GM12878 (cell line): ENCODE data around the gene SV2B. TPM values are rescaled to one million over a fixed set of nuclear protein-coding genes. Genes with fewer than 3 reads are reported as not detected.
"Not testable (repeated sequence)": the region's sequence is repeated elsewhere in the genome, so short reads cannot be mapped to it uniquely, and the experiment has no call there.

Source experiments
- ATAC-seq: fragments of 200-7000 bp; cut with Tn5 transposase; 3 replicates; pipeline ENCODE4 v1.9.1; 2020; ENCODE audit warnings: mild to moderate bottlenecking, moderate library complexity
- BruUV-seq: library from RNA; stranded (reverse); fragments of 400-500 nt; replicated peaks from 2 replicates; lab custom pipeline; 2021; lab: Mats Ljungman, UMichigan
- CTCF ChIA-PET: fragments of 300-600 bp; sonication (Branson Sonifier 250); formaldehyde crosslinking; extraction: SDS; loops from one replicate; lab custom pipeline; 2021; ENCODE audit warnings: inconsistent platforms; lab: Yijun Ruan, JAX
- POLR2A ChIA-PET: fragments of 350-600 bp; formaldehyde crosslinking; extraction: SDS; loops from one replicate; lab custom pipeline; 2021; ENCODE audit warnings: inconsistent platforms; lab: Charles Lee
- RAD21 ChIA-PET: fragments of 300-600 bp; sonication (Branson Sonifier 250); formaldehyde crosslinking; loops from one replicate; lab custom pipeline; 2023; ENCODE audit warnings: antibody characterized with exemption; ENCODE audit not compliant: unreplicated experiment; lab: Charles Lee
- SMC1A ChIA-PET: fragments of 300-600 bp; sonication (Branson Sonifier 250); formaldehyde crosslinking; loops from one replicate; lab custom pipeline; 2023; ENCODE audit not compliant: unreplicated experiment, uncharacterized antibody; lab: Charles Lee
- DNase-seq: peaks from one replicate; pipeline ENCODE4 v3.0.0-alpha.2; 2011; ENCODE audit warnings: low read depth, low spot score
- FAIRE-seq: peaks from 3 replicates; lab custom pipeline; 2011; peaks lifted over from hg19 to GRCh38; lab: Jason Lieb, UNC
- H2AFZ ChIP-seq: 2 replicates; pipeline ENCODE4 v1.6.0; 2011; ENCODE audit warnings: low read depth, low read length, control low read depth; ENCODE audit not compliant: control insufficient read depth
- H3K27ac ChIP-seq: 2 replicates; pipeline ENCODE4 v1.5.1; 2011; ENCODE audit warnings: control low read depth; ENCODE audit not compliant: control insufficient read depth, insufficient read depth
- H3K27me3 ChIP-seq, 2 experiments: replicated peaks in 1 of 2; 2 replicates each; pipeline versions ENCODE4 v1.6.0 to v1.6.1; 2011; ENCODE audit warnings: low read length in 1 of 2; ENCODE audit not compliant: control insufficient read depth in 2 of 2, insufficient read depth in 2 of 2
- H3K36me3 ChIP-seq, 2 experiments: 2 replicates each; pipeline ENCODE4 v1.5.1; 2011; ENCODE audit warnings: low read length in 1 of 2; ENCODE audit not compliant: control insufficient read depth in 2 of 2, insufficient read depth in 2 of 2
- H3K4me1 ChIP-seq: 2 replicates; pipeline ENCODE4 v1.6.1; 2011; ENCODE audit warnings: mild to moderate bottlenecking, low read length, moderate library complexity, mixed read lengths; ENCODE audit not compliant: control insufficient read depth, insufficient read depth
- H3K4me2 ChIP-seq: 2 replicates; pipeline ENCODE4 v1.6.0; 2011; ENCODE audit warnings: control low read depth; ENCODE audit not compliant: control insufficient read depth, insufficient read depth
- H3K4me3 ChIP-seq: fragments of 200-600 bp; sonication (generic); 2 replicates; pipeline ENCODE4 v1.5.1; 2016
- H3K79me2 ChIP-seq: 2 replicates; pipeline ENCODE4 v1.6.0; 2011; ENCODE audit warnings: low read length; ENCODE audit not compliant: control insufficient read depth, insufficient read depth
- H3K9ac ChIP-seq: 2 replicates; pipeline ENCODE4 v1.8.0; 2011; ENCODE audit warnings: low read length, control low read depth, mixed read lengths; ENCODE audit not compliant: control insufficient read depth, insufficient read depth
- H3K9me3 ChIP-seq: replicated peaks from 3 replicates; pipeline ENCODE4 v1.5.1; 2011; ENCODE audit warnings: mild to moderate bottlenecking, low read length; ENCODE audit not compliant: control insufficient read depth, insufficient read depth
- H4K20me1 ChIP-seq: 2 replicates; pipeline ENCODE4 v1.6.0; 2011; ENCODE audit not compliant: control insufficient read depth, insufficient read depth
- EGR1 ChIP-seq, 2 experiments: IDR thresholded peaks; 1 replicate in 1 of 2; 2 replicates in 1 of 2; pipeline ENCODE4 v1.6.1; 2011 to 2012; ENCODE audit warnings: low read depth in 2 of 2, low read length in 2 of 2, borderline replicate concordance in 1 of 2, mild to moderate bottlenecking in 1 of 2, moderate library complexity in 1 of 2
- TARDBP ChIP-seq: IDR thresholded peaks from 2 replicates; pipeline ENCODE4 v1.6.1; 2016; ENCODE audit warnings: borderline replicate concordance
- WRNIP1 ChIP-seq: IDR thresholded peaks from 2 replicates; pipeline ENCODE4 v1.6.1; 2011; ENCODE audit warnings: low read depth, low read length, improper control_type of control experiment, borderline replicate concordance
- ZNF217 ChIP-seq: fragments of 450-650 bp; IDR thresholded peaks from 2 replicates; pipeline ENCODE4 v1.6.1; 2017; ENCODE audit warnings: antibody characterized with exemption, mild to moderate bottlenecking
- ZNF622 ChIP-seq: fragments of 450-650 bp; IDR thresholded peaks from 2 replicates; pipeline ENCODE4 v1.6.1; 2017; ENCODE audit warnings: mild to moderate bottlenecking, inconsistent platforms
- ZZZ3 ChIP-seq: IDR thresholded peaks from 2 replicates; pipeline ENCODE4 v1.6.1; 2011; ENCODE audit warnings: low read depth; ENCODE audit not compliant: control insufficient read depth, insufficient read length
- WGBS: methylation state at CpG from one replicate; pipeline ENCODE4 v1.1.6; 2016; ENCODE audit warnings: low lambda C conversion rate; ENCODE audit not compliant: insufficient replicate concordance, insufficient coverage; ENCODE audit errors: missing lambda C conversion rate; 5-methylcytosine and 5-hydroxymethylcytosine counted together
- in situ Hi-C: fragments of 300-500 bp; cut with MboI; formaldehyde crosslinking; loops from 9 replicates; pipeline ENCODE4 v1.14.3; 2018; ENCODE audit warnings: mixed read lengths
- intact Hi-C: fragments of 100-400 bp; cut with micrococcal nuclease; formaldehyde crosslinking; loops from one replicate; pipeline ENCODE4 v1.14.2; 2022; ENCODE audit not compliant: unreplicated experiment
- polyA plus RNA-seq, 11 experiments: library from polyadenylated mRNA; depleted of rRNA in 4 of 11; unstranded in 6 of 11; stranded (reverse) in 5 of 11; fragments of >200 nt; fragmentation: Nextera tagmentation in 4 of 11; fragmentation: Illumina TruSeq in 1 of 11; extraction: Ambion mirVana in 4 of 11; extraction: Trizol in 1 of 11; gene quantifications; 1 replicate in 1 of 11; 2 replicates in 10 of 11; pipeline versions ENCODE4 v1.2.1 to v1.2.3, GENCODE V29; 2011 to 2016; ENCODE audit warnings: inconsistent platforms in 2 of 11, missing spikeins in 2 of 11, low read depth in 1 of 11
- total RNA-seq, 4 experiments: library from RNA; depleted of rRNA in 3 of 4; stranded (reverse); fragments of >200 nt in 3 of 4; fragmentation: Illumina TruSeq in 1 of 4; extraction: Trizol in 1 of 4; gene quantifications; 2 replicates each; pipeline versions ENCODE4 v1.2.1 to v1.2.3, GENCODE V29; 2013 to 2021
- TF ChIP-seq, protein P1 (sequence below): fragments of 450-650 bp; IDR thresholded peaks from 2 replicates; pipeline ENCODE4 v1.6.1; 2016; ENCODE audit warnings: mild to moderate bottlenecking
- TF ChIP-seq, protein P2 (sequence below): fragments of 450-650 bp; IDR thresholded peaks from 2 replicates; pipeline ENCODE4 v1.6.1; 2018; ENCODE audit warnings: mild to moderate bottlenecking, low read depth, moderate library complexity; ENCODE audit not compliant: partially characterized antibody
- TF ChIP-seq, protein P3 (sequence below): IDR thresholded peaks from 2 replicates; pipeline ENCODE4 v1.6.1; 2011; ENCODE audit warnings: low read depth, low read length, improper control_type of control experiment, borderline replicate concordance

Gene SV2B
- total and polyA plus RNA-seq, 10 of the 15 experiments (the other 5 are each of a cell fraction or from before 2014, with no cell fraction given): 0.03 to 1.7 (median 1.3) TPM

DNA sequence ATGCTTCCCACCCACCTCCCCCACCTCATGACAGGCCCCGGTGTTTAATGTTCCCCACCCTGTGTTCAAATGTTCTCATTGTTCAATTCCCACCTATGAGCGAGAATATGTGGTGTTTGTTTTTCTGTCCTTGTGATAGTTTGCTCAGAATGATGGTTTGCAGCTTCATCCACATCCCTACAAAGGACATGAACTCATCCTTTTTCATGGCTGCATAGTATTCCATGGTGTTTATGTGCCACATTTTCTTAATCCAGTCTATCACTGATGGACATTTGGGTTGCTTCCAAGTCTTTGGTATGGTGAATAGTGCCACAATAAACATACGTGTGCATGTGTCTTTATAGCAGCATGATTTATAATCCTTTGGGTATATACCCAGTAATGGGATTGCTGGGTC lies 244.9 kb downstream of the SV2B start:
- 19% methylated on average over 3 of the region's 3 CpGs for WGBS
- DNase-seq, RAD21 ChIA-PET, H3K79me2 ChIP-seq, H4K20me1 ChIP-seq, ATAC-seq, H3K4me3 ChIP-seq, CTCF ChIA-PET, H3K4me1 ChIP-seq, H3K9ac ChIP-seq, H2AFZ ChIP-seq, H3K4me2 ChIP-seq, H3K9me3 ChIP-seq, BruUV-seq, SMC1A ChIA-PET, POLR2A ChIA-PET, in situ Hi-C loops, H3K36me3 ChIP-seq, H3K27ac ChIP-seq, FAIRE-seq, H3K27me3 ChIP-seq, intact Hi-C loops: not testable (repeated sequence)

DNA sequence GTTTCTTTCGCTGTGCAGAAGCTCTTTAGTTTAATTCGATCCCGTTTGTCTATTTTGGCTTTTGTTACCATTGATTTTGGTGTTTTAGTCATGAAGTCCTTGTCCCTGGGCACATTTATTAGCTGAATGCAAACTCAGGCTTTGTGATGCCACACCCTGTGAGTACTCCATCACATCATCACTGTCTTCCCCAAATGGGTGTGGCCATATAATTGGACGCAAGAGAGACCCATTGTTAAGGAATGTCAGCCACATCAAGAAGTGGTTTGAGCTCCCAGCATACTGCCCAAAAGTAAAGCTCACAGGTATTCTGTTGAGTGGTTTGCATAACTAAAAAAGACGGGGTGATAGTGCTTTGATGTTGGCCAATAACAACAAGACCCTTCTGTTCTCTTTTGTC lies 245.7 kb downstream of the SV2B start:
- intact Hi-C loops (no loop called here), in situ Hi-C loops (no loop called here)
- ATAC-seq (no peak), DNase-seq (no peak), FAIRE-seq (no peak)
- SMC1A ChIA-PET: no interaction called here
- WGBS: 44% methylated on average over 5 of the region's 5 CpGs
- H3K4me1 ChIP-seq: no peaks in the 10 kb centered on the region
- no peaks in the 10 kb centered on the region for H3K79me2 ChIP-seq
- H2AFZ ChIP-seq: no peak overlapping the region
- POLR2A ChIA-PET: no interaction called here
- no peak overlapping the region for H3K9ac ChIP-seq
- H3K27ac ChIP-seq: no peak overlapping the region
- RAD21 ChIA-PET: no interaction called here
- H3K4me3 ChIP-seq: no peak overlapping the region
- no peaks in the 10 kb centered on the region for H3K9me3 ChIP-seq
- H3K27me3 ChIP-seq: no peaks in the 10 kb centered on the region
- no peak overlapping the region for H3K4me2 ChIP-seq
- TF ChIP-seq, protein P1, sequence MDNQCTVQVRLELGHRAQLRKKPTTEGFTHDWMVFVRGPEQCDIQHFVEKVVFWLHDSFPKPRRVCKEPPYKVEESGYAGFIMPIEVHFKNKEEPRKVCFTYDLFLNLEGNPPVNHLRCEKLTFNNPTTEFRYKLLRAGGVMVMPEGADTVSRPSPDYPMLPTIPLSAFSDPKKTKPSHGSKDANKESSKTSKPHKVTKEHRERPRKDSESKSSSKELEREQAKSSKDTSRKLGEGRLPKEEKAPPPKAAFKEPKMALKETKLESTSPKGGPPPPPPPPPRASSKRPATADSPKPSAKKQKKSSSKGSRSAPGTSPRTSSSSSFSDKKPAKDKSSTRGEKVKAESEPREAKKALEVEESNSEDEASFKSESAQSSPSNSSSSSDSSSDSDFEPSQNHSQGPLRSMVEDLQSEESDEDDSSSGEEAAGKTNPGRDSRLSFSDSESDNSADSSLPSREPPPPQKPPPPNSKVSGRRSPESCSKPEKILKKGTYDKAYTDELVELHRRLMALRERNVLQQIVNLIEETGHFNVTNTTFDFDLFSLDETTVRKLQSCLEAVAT: no peak
- TF ChIP-seq ZNF217 (no peak), TARDBP (no peak), EGR1 (IDR thresholded peaks at IDR 0.05; ENCODE audit: borderline replicate concordance in 1 of 2, low read depth in 2 of 2, low read length in 2 of 2) (no peak), WRNIP1 (no peak), ZZZ3 (no peak), ZNF622 (no peak)
- TF ChIP-seq, protein P2, sequence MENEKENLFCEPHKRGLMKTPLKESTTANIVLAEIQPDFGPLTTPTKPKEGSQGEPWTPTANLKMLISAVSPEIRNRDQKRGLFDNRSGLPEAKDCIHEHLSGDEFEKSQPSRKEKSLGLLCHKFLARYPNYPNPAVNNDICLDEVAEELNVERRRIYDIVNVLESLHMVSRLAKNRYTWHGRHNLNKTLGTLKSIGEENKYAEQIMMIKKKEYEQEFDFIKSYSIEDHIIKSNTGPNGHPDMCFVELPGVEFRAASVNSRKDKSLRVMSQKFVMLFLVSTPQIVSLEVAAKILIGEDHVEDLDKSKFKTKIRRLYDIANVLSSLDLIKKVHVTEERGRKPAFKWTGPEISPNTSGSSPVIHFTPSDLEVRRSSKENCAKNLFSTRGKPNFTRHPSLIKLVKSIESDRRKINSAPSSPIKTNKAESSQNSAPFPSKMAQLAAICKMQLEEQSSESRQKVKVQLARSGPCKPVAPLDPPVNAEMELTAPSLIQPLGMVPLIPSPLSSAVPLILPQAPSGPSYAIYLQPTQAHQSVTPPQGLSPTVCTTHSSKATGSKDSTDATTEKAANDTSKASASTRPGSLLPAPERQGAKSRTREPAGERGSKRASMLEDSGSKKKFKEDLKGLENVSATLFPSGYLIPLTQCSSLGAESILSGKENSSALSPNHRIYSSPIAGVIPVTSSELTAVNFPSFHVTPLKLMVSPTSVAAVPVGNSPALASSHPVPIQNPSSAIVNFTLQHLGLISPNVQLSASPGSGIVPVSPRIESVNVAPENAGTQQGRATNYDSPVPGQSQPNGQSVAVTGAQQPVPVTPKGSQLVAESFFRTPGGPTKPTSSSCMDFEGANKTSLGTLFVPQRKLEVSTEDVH: no peak
- TF ChIP-seq, protein P3, sequence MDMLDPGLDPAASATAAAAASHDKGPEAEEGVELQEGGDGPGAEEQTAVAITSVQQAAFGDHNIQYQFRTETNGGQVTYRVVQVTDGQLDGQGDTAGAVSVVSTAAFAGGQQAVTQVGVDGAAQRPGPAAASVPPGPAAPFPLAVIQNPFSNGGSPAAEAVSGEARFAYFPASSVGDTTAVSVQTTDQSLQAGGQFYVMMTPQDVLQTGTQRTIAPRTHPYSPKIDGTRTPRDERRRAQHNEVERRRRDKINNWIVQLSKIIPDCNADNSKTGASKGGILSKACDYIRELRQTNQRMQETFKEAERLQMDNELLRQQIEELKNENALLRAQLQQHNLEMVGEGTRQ: no peak
- no TSS peak for BruUV-seq
- CTCF ChIA-PET: no interaction called here
- no peaks in the 10 kb centered on the region for H3K36me3 ChIP-seq
- H4K20me1 ChIP-seq: no peaks in the 10 kb centered on the region
